Keratinocyte (primary cell): ENCODE data around the gene ZFP30. TPM values are rescaled to one million over a fixed set of nuclear protein-coding genes. Genes with fewer than 3 reads are reported as not detected.
A peak's percentile ranks its signal among the peaks of the same experiment; 100 is the strongest.

ENCODE experiments used
- DNase-seq: peaks from one replicate; pipeline ENCODE4 v3.0.0-alpha.2; 2011; ENCODE audit warnings: low read depth, missing footprints, low spot score
- FAIRE-seq: peaks from 2 replicates; lab custom pipeline; 2011; peaks lifted over from hg19 to GRCh38; lab: Jason Lieb, UNC
- H2AFZ ChIP-seq: 2 replicates; pipeline ENCODE4 v1.6.0; 2012; ENCODE audit warnings: low read length, control low read depth, inconsistent platforms; ENCODE audit not compliant: control insufficient read depth
- H3K27ac ChIP-seq: 2 replicates; pipeline ENCODE4 v1.5.1; 2011; ENCODE audit warnings: low read length; ENCODE audit not compliant: control insufficient read depth, insufficient read depth
- H3K27me3 ChIP-seq: 3 replicates; pipeline ENCODE4 v1.6.0; 2011; ENCODE audit warnings: low read length; ENCODE audit not compliant: control insufficient read depth, insufficient read depth; ENCODE audit errors: extremely low read depth
- H3K36me3 ChIP-seq, 2 experiments: 2 replicates in 1 of 2; 3 replicates in 1 of 2; pipeline ENCODE4 v1.5.1; 2011; ENCODE audit warnings: low read length in 2 of 2, mild to moderate bottlenecking in 1 of 2; ENCODE audit not compliant: control insufficient read depth in 2 of 2, insufficient read depth in 2 of 2; ENCODE audit errors: extremely low read depth in 1 of 2
- H3K4me1 ChIP-seq: 3 replicates; pipeline ENCODE4 v1.5.1; 2011; ENCODE audit warnings: low read length; ENCODE audit not compliant: control insufficient read depth, insufficient read depth; ENCODE audit errors: extremely low read depth
- H3K4me2 ChIP-seq: 3 replicates; pipeline ENCODE4 v1.6.0; 2011; ENCODE audit warnings: low read depth, low read length; ENCODE audit not compliant: control insufficient read depth, insufficient read depth; ENCODE audit errors: extremely low read depth
- H3K4me3 ChIP-seq, 3 experiments: fragments of 200-600 bp in 1 of 3; sonication (generic) in 1 of 3; 2 replicates in 2 of 3; 3 replicates in 1 of 3; pipeline ENCODE4 v1.5.1; 2011 to 2016; ENCODE audit warnings: low read length in 3 of 3, mild to moderate bottlenecking in 3 of 3, control low read depth in 2 of 3, inconsistent platforms in 1 of 3, low read depth in 1 of 3, mixed read lengths in 1 of 3, mixed run types in 1 of 3, moderate library complexity in 1 of 3; ENCODE audit not compliant: control insufficient read depth in 2 of 3, insufficient read depth in 2 of 3; ENCODE audit errors: extremely low read depth in 1 of 3
- H3K79me2 ChIP-seq: 2 replicates; pipeline ENCODE4 v1.6.0; 2012; ENCODE audit warnings: low read length; ENCODE audit not compliant: control insufficient read depth, insufficient read depth
- H3K9ac ChIP-seq: 3 replicates; pipeline ENCODE4 v1.6.0; 2011; ENCODE audit warnings: low read length; ENCODE audit not compliant: control insufficient read depth, insufficient read depth; ENCODE audit errors: extremely low read depth
- H3K9me1 ChIP-seq: 3 replicates; pipeline ENCODE4 v1.6.0; 2011; ENCODE audit warnings: low read length; ENCODE audit not compliant: control insufficient read depth, insufficient read depth; ENCODE audit errors: extremely low read depth
- H3K9me3 ChIP-seq: 2 replicates; pipeline ENCODE4 v1.5.1; 2012; ENCODE audit warnings: low read depth, low read length; ENCODE audit not compliant: control insufficient read depth
- H4K20me1 ChIP-seq: 3 replicates; pipeline ENCODE4 v1.6.0; 2011; ENCODE audit warnings: low read length; ENCODE audit not compliant: control insufficient read depth, insufficient read depth; ENCODE audit errors: extremely low read depth
- EZH2 ChIP-seq: IDR thresholded peaks from one replicate; pipeline ENCODE4 v1.6.1; 2012; ENCODE audit warnings: inconsistent platforms, mild to moderate bottlenecking, low read length, moderate library complexity
- dilution Hi-C: fragments of 300-500 bp; cut with MboI; formaldehyde crosslinking; loops from one replicate; pipeline ENCODE4 v1.7.0; 2020; ENCODE audit warnings: low sequenced_read_pairs; ENCODE audit not compliant: extremely low pct_ligation_motif_present
- polyA minus RNA-seq, 3 experiments: library from RNA; depleted of rRNA, polyadenylated mRNA; stranded (reverse); fragments of >200 nt; gene quantifications; 1 replicate in 1 of 3; 2 replicates in 1 of 3; 3 replicates in 1 of 3; pipeline ENCODE4 v1.2.3, GENCODE V29; 2011
- polyA plus RNA-seq, 5 experiments: library from polyadenylated mRNA; depleted of rRNA in 3 of 5; stranded (reverse) in 3 of 5; stranded (forward) in 1 of 5; unstranded in 1 of 5; fragments of >200 nt; gene quantifications; 1 replicate in 1 of 5; 2 replicates in 3 of 5; 3 replicates in 1 of 5; pipeline versions ENCODE4 v1.2.1 to v1.2.3, GENCODE V29; 2011 to 2012; ENCODE audit warnings: missing spikeins in 2 of 5, low read depth in 1 of 5, low replicate concordance in 1 of 5
- TF ChIP-seq, protein P1 (sequence below), 3 experiments: IDR thresholded peaks in 1 of 3; conservative IDR thresholded peaks in 1 of 3; optimal IDR thresholded peaks in 1 of 3; 2 replicates in 2 of 3; 3 replicates in 1 of 3; pipeline versions ENCODE3 to v1.5.1; 2011; ENCODE audit warnings: low read length in 3 of 3, mild to moderate bottlenecking in 3 of 3, moderate library complexity in 2 of 3, control low read depth in 1 of 3, inconsistent platforms in 1 of 3; ENCODE audit not compliant: insufficient read depth in 2 of 3; ENCODE audit errors: extremely low read depth in 1 of 3

Gene ZFP30
- polyA plus RNA-seq (3.0 to 4.2 TPM (median 3.4 TPM) in 3 replicates), polyA minus RNA-seq (4.1 to 9.9 TPM (median 4.2 TPM) in 3 replicates)
- polyA plus RNA-seq (2011; ENCODE audit: low read depth) = 6.2 TPM
- 1.9 and 2.4 TPM in 2 replicates for polyA plus RNA-seq (2011; cell fraction: cytosol; rRNA removed)
- polyA plus RNA-seq (2011; cell fraction: nucleus; rRNA removed) = 6.1 and 8.2 TPM in 2 replicates
- 3.7 and 5.3 TPM in 2 replicates for polyA plus RNA-seq (2012; ENCODE audit: low replicate concordance)
- polyA minus RNA-seq (2011; cell fraction: cytosol; rRNA and poly(A)+ RNA removed) = 2.1 TPM
- polyA minus RNA-seq (2011; cell fraction: nucleus; rRNA and poly(A)+ RNA removed) = 6.6 and 11.0 TPM in 2 replicates

GRCh38 chr19:37655301-37655688 lies at the start of gene ZFP30:
Gene ZFP30, minus strand, starts transcription at chr19:37655465. Its CDS starts 7,643 bp downstream, at chr19:37647822.
- H3K9ac ChIP-seq = peak within 1 kb of the TSS; percentile 83
- no peaks in the 10 kb centered on the region for H3K9me3 ChIP-seq
- H4K20me1 ChIP-seq = no peaks in the 10 kb centered on the region
- H3K27ac ChIP-seq = peak within 1 kb of the TSS; percentile 76
- peak within 1 kb of the TSS; percentile 75 to 93 (median 89) for H3K4me3 ChIP-seq
- TF ChIP-seq, protein P1, sequence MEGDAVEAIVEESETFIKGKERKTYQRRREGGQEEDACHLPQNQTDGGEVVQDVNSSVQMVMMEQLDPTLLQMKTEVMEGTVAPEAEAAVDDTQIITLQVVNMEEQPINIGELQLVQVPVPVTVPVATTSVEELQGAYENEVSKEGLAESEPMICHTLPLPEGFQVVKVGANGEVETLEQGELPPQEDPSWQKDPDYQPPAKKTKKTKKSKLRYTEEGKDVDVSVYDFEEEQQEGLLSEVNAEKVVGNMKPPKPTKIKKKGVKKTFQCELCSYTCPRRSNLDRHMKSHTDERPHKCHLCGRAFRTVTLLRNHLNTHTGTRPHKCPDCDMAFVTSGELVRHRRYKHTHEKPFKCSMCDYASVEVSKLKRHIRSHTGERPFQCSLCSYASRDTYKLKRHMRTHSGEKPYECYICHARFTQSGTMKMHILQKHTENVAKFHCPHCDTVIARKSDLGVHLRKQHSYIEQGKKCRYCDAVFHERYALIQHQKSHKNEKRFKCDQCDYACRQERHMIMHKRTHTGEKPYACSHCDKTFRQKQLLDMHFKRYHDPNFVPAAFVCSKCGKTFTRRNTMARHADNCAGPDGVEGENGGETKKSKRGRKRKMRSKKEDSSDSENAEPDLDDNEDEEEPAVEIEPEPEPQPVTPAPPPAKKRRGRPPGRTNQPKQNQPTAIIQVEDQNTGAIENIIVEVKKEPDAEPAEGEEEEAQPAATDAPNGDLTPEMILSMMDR (optimal IDR thresholded peaks at IDR 0.05 in 1 of 3, IDR thresholded peaks at IDR 0.05 in 1 of 3, conservative IDR thresholded peaks at IDR 0.05 in 1 of 3; ENCODE audit: extremely low read depth in 1 of 3, insufficient read depth in 2 of 3, low read length in 3 of 3) = no peak
- TF ChIP-seq EZH2 = no peak
- peak within 1 kb of the TSS; percentile 95 for H3K4me2 ChIP-seq
- H3K79me2 ChIP-seq = peaks cover 23% of the 10 kb centered on the region
- no peaks in the 10 kb centered on the region for H3K27me3 ChIP-seq
- dilution Hi-C loops = no loop called here
- peak within 1 kb of the TSS; percentile 98 for H2AFZ ChIP-seq
- no peaks in the 10 kb centered on the region for H3K9me1 ChIP-seq
- DNase-seq (no peak), FAIRE-seq (no peak)
- H3K4me1 ChIP-seq = peaks cover 9% of the 10 kb centered on the region
- H3K36me3 ChIP-seq = no peaks in the 10 kb centered on the region

DNA sequence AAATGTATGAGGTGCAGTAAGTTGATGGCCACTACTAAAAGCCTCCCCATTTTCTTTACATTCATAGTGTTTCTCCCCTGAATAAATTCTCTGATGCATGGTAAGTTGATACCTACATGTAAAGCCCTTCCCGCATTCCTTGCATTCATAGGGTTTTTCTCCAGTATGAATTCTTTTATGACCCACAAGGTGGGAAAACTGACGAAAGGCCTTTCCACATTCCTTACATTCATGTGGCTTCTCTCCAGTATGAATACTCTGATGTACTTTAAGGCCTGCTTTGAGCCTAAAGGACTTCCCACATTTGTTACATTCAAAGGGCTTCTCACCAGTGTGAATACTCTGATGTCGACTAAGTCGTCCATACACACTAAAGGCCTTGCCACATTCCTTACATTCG lies 43.8 kb upstream of the ZFP30 start:
- Histone ChIP-seq H3K9ac (no peak overlapping the region), H3K27ac (no peak overlapping the region), H3K36me3 (peaks cover 0 to 13% of the 10 kb centered on the region in 2 experiments), H3K4me1 (no peaks in the 10 kb centered on the region), H3K4me3 (no peak overlapping the region), H3K79me2 (no peaks in the 10 kb centered on the region), H3K27me3 (no peaks in the 10 kb centered on the region), H2AFZ (no peak overlapping the region), H3K9me3 (peaks cover 19% of the 10 kb centered on the region), H3K4me2 (no peak overlapping the region), H3K9me1 (no peaks in the 10 kb centered on the region), H4K20me1 (no peaks in the 10 kb centered on the region)
- FAIRE-seq = no peak
- TF ChIP-seq, protein P1 (optimal IDR thresholded peaks at IDR 0.05 in 1 of 3, IDR thresholded peaks at IDR 0.05 in 1 of 3, conservative IDR thresholded peaks at IDR 0.05 in 1 of 3; ENCODE audit: extremely low read depth in 1 of 3, insufficient read depth in 2 of 3, low read length in 3 of 3) = no peak
- TF ChIP-seq EZH2 = no peak
- no peak for DNase-seq
- dilution Hi-C loops = no loop called here
